GM21529 (cell line): ENCODE measurements around the gene FAU.

Source experiments
- ATAC-seq: cut with Tn5 transposase; IDR thresholded peaks from one replicate; pipeline ENCODE4 v1.9.1; 2021; ENCODE audit not compliant: unreplicated experiment

The FAU gene

DNA sequence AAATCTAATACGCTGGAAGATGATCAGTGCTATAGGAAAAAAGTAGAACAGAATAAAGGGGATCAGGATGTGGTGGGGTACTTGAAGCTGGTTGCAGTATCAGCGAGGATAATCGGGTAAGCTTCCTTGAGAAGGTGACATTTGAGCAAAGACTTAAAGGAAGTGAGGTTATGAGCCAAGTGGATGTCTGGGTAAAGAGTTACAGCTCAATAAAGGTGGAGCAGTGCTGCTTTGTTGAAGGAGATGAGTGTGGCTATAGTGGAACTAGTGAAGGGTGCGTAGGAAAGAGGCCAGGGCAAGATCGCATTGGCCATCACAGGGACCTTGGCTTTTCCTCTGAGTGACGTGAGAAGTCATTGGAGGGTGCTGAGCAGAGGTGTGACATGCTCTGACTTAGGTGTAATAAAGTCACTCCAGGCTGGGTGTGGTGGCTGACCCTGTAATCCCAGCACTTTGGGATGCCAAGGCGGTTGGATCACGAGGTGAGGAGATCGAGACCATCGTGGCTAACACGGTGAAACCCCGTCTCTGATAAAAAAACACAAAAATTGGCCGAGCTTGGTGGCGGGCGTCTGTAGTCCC lies 14.7 kb upstream of the FAU start:
- ATAC-seq = no peak

DNA sequence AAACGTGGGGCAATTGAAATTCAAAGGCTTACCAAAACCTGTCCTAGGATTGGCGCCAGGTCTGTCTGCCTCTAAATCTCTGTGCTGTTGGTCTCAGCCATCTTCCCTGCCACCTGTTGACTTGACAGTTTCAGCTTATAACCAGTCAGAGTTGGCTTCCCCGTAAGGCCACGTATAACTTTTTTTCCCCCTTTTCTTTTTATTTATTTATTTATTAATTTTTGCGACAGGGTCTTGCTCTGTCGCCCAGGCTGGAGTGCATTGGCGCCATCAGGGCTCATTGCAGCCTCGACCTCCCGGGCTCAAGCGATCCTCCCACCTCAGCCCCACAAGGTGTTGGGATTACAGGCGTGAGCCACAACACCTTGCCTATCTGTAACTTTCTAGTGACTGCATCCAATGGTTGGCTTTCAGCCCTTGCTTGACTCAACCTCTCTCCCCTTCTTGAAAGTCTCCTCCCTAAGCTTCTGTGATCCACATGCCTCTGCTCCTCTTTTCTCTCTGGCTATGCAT lies 13.8 kb upstream of the FAU start:
- ATAC-seq = no peak

DNA sequence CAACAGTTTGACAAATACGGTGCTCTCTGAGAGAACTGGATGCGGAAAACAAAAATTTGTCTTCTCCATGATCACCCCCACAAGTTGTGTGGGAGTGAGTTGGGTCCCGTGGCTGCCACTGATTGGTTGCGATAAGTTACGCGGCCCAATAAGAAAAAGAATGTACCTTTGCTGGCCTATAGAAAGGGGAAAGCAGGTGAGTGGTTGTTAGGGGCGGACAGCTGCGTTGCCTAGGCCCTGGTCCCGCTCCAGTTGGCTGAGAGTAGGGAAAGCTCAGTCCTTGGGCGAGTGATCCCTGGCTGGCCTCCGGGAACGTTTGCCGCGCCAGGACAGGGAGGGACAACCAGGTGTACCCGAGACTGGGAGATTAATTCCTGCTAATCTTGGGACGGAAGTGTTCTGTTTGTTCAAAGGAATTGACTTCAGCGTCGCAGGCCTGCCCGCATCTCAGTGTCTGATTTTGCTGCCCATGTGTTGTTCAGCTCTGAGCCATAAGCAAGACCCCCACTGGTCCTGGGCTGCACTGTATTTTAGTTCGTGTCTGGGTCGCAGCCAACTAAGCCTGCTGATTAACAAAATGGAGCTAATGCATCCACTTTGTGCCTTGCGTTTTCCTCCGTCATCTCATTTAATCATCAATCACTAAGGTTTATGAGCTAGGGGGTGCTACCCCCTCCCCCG lies 13.2 kb upstream of the FAU start:
- peak; percentile 66 for ATAC-seq

DNA sequence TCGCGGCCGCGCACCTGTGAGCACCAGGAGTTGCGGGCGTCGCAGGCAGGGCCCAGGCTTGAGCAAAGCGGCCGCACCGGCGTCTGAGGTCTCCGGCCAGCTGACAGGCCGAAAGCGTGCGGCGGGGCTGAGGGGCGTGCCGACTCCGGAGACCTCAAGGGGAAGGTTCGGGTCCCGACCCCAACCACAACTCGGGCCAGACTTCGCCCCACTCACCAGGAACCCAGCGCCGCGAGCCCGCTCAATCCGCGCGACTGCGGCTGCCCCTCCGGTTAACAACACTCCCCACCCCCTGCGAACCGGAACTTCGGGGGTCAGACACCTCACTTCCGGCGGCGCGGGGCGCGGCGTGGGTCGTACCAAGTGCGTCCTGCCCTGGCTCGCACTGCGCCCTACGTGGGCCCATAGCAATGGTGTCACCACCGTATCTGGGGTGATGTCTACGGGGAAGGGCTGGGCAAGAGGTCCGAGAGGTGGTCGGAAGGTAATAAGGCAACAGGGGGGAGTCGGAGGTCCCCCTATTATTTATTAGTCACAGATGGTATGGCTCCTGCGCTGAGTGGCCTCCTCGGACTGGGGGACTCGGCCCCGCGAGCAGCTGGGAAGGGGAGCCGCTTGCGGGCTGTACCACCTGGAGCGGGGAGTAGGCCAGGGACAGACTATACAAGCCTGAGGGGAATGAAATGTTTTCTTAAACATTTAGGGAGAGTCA lies 12.5 kb upstream of the FAU start, which contains the start of gene SYVN1:
Gene SYVN1, minus strand, starts transcription at position 280 of the 712 bp plus-strand sequence. CDS start 918 bp downstream, outside the sequence.
- peak; percentile 49 for ATAC-seq

DNA sequence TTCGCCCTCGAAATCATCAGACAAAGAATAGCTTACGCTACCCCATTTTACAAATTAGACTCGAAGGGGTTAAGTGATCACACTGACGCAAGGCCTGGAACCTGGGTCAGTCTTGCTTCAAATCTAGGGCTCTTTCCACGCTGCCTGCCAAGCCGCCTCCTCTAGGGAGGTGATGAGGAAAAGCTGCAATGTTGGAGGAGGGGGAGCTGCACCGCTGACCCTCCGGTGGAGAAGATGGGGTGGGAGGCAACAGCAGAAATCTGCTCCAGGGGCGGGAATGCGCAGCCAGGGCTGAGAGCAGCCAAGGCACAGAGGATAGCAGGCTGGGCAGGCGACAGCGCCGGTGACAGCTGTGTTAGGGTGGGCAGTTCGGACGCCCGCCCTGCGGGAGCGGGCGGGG lies 11.8 kb upstream of the FAU start:
- ATAC-seq = no peak

DNA sequence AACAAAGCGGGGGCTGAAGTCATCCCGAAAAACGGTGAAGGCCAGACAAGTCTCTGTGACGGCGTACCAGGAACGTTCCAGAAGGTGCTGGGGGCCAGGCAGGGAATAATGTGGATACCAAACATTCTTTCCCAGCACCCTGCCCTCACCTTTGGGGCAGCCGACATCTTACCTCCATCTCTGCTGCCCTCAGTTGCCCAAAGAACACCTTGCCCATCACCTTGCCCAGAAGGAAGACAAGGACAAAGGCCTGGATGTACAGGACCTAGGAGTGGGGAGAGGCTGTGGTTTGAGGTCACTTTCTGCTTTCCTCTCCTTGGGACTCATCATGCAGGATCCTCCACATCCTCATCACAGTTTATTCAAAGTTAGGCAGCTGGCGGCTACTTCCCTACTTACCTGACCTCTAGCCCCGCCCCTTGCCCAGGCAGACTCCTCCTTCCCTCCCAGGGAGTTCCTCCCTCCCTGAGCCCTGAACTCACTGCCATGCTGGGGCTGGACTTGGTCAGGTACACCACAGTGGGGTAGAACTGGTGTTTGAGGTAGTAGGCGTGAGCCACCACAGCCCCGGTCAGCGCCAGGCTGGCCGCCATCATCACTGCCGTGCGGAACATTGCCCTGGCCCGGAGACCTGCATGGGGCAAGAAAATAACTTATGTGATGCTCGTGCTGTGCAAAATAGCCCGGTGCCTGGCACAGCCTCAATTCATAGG lies 11.2 kb upstream of the FAU start:
- ATAC-seq = no peak

DNA sequence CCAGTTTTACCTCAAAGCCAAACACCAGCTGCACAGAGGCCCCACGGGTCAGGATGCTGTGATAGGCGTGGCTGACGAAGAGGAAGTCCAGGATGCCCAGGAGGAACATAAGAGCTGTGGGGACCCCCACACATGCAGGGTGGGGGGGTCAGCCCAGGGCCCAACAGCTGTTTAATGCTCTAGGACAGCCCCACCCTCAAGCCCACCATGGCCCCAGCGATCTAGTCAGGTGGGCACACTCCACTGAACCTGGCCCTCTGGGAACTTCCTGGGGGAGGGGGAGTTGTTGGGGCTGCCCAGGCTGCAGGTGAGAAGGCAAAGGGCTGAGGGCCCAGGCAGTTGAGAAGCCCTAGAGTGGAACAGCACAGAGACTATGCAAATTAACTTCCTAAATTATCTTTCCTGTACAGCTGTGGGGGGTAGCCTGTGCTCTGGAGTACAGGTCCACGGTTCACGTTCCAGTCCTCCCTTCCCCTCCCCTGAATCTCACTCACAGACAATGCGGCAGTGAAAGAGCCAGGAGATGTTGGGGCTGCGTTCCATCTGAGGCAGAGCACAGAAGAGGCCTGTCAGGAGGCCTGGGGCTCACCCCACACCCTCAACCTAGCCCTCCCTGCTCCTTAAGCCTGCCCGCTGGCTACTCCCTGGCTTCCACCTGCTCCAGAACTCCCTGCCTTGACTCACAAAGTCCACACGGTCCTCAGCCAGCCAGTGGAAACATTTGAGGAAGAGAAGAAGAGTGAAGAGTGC lies 10.5 kb upstream of the FAU start:
- ATAC-seq = peak; percentile 39

DNA sequence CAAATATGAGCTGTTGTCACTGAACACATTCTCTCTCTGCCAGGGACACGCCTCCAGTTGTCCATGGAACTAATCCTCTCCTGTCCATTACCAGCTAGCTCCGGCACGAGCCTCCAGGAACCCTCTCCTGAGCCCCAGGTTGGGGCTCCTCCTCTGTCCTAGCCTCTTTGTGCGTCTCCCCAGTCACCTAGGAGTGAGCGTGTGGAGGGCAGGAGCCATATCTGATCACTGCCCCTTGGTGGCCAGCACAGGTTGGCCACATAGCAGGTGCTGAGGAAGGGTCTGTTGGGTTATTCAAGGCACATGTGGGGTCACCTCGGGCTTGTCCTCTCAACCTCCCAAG lies 9.9 kb upstream of the FAU start:
- ATAC-seq = no peak

DNA sequence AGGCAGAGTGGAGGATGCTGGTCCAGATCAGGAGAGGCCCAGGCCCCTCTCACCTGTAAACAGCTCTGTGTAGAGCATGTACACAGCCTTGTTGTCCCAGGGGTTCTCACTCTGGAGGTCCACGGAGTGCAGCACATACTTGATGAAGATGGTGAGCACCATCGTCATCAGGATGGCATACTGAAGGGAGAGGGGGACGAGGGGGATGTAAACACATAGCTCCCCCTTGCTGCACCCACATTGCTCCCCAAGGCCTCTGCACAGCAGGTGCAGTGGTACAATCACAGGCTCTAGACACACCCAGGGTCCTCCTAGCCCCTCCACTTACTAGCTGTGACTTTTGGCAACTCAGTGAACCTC lies 9.5 kb upstream of the FAU start:
- no peak for ATAC-seq

DNA sequence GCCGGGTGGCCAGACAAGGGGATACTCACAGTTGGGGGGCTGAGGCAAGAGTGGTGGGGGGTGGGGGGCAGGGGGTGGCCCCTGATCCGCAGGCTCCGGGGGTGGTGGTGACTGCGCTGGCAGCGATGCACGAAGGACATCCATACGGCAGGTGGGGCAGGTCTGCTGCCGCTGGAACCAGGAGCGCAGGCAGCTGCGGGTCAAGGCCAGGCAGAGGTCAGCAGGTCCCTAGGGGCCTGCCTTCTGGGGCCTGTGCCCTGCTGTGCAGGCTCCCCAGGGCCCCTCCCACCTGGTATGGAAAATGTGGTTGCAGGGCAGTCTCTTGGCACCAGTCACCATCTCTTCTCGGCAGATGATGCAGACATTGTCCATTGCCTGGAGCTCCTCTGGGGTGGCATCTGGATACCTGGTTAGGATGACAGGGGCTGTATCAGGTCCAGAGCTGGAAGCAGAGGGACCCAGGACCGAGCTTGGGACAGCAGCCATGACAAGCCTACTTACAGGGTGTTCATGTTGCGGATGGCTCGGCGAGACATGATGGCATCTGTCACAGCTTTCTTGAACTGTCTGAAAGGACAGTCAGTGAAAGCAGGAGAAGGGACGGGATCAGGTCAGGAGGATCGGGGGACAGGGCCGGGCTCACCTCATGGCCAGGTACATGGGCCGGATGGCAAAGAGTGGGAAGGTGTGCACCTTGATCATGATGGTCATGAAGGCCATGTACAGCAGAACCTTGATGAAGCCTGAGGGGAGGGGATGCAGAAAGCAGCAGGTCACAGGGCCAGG lies 8.9 kb upstream of the FAU start:
- no peak for ATAC-seq

DNA sequence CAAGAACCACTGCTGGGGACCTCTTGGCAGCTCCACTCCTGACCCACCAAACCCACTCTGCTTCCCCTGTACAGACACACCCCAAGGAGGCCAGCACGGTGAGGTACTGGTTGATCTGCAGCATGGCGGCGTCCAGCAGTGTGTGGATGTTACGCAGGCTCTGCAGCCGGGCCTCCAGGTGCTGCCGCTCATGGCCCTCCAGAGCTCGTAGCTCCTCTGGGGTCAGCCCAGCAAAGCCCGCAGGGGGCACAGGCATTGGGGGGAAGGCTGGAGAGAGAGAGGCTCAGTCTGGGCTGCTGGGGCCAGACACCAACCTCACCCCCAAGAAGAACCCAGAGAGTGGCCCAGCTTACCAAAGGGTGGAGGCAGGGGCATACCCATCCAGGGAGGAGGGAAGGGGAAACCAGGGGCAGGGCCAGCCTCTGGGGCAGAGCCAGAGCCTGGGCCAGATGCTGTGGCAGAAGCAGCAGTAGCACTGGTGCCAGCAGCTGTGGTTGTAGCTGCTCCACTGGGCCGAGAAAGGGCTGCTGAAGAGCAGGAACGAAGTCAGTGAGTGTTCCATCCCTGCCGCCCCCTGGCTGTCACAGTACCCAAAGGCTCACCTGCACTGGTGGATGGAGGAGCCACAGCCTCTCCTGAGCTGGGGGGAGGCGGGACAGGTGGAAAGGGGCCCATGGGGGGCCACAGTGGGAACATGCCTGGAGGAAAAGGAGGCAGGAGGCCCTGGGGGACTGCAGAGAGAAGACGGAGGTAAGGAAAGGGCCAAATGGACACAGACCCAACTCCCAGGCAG lies 7.9 kb upstream of the FAU start:
- ATAC-seq = no peak

DNA sequence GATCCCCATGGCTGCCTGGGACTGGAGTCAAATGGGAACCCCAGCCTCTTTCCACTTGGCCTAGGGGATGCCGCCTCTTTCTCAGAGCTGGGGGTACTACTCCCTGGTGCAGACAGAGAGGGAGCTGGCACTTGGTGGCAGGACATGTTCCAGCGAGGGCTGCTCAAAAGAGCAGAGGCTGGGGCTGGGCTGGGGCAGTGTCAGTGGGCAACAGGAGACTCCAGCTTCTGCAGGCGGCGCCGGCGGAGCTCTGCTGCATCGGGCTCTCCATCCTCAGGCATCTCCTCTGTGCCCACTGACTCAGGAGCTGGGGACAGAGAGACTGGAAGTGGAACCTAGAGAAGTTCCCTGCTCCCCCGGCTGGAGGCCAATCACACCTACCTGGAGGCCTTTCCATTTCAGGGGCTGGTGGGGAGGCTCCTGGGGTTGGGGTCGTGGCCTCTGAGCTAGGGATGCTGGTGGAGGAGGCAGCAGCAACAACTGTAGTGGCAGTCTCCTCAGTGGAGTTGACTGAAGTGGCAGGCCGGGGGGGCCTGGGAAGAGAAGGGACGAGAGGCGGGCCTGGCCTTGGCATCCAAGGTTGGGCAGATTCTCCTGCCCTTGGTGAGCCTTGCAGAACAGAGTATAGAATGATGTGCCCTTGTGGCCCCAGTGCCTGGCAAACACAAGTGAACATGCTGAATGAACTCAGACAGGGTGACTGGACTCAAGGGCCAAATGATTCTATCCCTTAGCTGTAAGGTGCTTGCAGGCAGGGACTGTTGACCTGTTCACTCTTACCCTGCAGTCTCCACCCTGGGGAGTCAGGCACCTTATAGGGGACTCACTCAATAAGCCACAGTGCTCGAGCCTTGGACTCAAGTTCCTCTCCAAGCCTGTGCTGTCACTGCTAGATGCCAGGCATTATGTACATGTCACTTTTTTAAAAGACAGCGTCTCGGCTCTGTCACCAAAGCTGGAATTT lies 6.5 kb upstream of the FAU start:
- ATAC-seq = no peak

DNA sequence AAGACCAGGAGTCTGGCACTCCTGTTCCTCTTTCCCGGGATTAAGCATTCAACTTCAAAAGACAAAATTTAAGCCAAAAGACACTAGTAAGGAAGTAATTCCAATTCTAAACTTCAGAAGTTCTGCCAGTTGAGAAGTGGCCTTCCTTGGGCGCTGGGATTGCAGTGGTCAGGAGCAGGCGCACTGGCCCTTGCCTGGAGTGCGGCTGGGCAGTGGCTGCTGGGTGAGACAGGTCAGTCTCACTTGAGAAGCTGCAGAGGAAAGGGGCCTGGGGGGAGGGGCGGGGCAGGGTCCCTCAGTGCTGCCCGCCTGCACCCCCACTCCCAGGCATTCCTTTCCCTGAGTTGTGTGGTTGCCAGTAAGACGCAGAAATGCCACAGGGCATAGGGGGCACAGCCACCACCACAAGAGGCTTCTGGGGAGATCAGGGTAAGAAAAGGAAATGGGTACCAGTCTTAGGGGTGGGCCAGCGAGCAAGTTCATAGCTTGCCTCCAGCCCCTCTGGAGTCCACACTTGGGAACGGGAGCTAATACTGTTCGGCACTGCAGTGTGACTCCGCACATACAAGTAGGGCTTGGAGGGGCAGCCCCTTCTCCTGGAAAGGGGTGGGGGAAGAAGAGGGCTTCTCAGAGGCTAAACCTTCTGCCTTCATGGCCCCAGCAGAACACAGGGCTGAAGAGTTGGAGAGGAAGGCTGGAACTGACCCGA lies 5.7 kb upstream of the FAU start:
- ATAC-seq = no peak

DNA sequence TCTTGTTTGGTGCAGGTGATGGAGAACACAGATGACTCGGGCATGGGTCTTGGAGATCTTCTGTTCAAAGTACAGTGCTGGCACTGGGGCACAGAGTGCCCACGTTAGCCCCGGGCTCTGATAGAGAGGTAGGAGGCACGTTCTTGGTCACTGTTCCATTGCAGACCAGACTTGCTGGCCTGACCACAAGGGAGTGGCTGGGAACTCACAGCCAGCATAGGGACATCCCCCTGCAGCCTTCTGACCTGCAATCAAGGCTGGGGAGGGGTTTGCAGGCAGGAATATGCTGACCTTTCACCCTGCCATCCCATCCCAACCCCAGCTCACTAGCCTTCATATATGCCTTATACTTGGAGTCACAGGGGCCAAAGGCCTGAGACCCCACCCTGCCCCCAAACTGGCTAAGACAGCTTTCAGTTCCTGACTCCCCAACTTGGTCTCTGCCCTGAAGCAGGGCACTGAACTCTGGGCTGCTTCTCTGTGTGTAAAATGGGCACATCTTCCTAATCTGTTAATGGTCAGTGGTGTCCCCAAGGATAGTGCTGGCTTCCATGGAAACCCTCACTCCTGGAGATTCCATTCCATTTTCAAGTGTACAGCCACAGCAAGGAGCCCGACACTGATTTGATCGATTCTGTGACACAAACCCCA lies 4.8 kb upstream of the FAU start:
- no peak for ATAC-seq

DNA sequence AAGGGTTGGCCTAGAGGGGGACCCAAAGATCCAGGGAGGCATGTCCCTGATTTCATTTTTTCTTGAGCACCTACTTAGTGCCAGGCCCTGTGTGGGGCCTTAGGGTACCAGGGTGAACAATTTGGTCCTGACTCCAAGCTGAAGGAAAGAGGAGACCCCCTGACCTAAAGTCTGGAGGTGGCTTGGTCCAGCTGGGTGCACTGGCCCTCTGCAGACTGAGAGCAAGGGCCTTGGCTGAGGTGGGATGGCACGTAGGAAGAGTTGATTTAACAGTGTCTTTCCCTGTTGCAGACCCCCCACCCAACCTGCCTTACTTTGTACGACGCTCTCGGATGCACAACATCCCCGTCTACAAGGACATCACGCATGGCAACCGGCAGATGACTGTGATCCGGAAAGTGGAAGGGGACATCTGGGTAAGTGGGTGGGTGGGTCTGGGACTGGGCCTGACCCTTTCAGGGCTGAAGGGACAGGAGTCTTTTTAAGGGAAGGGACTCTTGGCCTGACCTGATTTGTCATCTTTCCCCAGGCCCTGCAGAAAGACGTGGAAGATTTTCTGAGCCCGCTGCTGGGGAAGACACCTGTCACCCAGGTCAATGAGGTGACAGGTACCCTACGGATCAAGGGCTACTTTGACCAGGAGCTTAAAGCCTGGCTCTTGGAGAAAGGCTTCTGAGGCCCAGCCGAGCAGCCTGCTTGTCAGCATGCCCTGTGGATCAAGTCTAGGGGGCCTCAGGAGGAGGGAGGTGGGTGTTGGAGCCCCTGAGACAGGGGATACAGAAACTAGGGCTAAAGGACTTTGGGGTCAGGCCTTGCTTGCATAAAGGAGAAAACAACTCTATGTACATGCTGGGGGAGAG lies 3.5 kb upstream of the FAU start:
- no peak for ATAC-seq

DNA sequence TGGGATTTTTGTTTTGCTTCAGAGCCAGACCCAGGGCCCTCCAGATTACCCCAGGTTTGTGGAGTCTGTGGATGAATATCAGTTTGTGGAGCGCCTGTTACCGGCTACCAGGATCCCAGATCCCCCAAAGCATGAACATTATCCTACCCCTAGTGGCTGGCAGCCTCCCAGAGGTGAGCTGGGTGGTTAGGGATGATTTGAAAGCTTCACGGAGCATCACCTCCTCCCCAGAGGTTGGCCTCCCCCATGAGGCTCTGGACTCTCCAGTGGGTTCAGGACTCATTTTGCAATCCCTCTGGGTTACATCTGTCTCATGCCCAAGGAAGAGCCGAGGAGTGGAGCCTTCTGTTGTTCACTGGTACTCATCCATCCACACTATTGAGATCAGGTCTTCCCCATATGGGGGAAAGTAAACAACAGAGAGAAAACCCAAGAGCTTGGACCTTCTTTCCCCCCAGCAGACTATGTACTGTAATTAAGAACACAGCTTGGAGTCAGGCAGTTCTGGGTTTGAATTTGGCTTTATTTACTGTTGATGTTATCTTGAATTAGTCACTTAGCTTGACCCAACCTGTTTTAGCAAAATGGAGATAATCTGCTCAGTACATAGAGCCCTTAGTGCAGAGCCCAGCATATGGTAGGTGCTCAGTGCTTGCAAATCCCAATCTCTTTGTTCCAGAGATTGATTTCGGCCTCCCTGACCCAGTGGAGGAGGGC lies 2.7 kb upstream of the FAU start:
- ATAC-seq = no peak
